Measurements from ENCODE around the gene PLA2G6. TPM values are rescaled to one million over a fixed set of nuclear protein-coding genes. Genes with fewer than 3 reads are reported as not detected.

The PLA2G6 gene, protein sequence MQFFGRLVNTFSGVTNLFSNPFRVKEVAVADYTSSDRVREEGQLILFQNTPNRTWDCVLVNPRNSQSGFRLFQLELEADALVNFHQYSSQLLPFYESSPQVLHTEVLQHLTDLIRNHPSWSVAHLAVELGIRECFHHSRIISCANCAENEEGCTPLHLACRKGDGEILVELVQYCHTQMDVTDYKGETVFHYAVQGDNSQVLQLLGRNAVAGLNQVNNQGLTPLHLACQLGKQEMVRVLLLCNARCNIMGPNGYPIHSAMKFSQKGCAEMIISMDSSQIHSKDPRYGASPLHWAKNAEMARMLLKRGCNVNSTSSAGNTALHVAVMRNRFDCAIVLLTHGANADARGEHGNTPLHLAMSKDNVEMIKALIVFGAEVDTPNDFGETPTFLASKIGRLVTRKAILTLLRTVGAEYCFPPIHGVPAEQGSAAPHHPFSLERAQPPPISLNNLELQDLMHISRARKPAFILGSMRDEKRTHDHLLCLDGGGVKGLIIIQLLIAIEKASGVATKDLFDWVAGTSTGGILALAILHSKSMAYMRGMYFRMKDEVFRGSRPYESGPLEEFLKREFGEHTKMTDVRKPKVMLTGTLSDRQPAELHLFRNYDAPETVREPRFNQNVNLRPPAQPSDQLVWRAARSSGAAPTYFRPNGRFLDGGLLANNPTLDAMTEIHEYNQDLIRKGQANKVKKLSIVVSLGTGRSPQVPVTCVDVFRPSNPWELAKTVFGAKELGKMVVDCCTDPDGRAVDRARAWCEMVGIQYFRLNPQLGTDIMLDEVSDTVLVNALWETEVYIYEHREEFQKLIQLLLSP
- 6.1 and 13.3 TPM in 2 replicates for total RNA-seq (2014; rRNA removed)
- polyA plus RNA-seq (2012) = 3.7 TPM

DNA sequence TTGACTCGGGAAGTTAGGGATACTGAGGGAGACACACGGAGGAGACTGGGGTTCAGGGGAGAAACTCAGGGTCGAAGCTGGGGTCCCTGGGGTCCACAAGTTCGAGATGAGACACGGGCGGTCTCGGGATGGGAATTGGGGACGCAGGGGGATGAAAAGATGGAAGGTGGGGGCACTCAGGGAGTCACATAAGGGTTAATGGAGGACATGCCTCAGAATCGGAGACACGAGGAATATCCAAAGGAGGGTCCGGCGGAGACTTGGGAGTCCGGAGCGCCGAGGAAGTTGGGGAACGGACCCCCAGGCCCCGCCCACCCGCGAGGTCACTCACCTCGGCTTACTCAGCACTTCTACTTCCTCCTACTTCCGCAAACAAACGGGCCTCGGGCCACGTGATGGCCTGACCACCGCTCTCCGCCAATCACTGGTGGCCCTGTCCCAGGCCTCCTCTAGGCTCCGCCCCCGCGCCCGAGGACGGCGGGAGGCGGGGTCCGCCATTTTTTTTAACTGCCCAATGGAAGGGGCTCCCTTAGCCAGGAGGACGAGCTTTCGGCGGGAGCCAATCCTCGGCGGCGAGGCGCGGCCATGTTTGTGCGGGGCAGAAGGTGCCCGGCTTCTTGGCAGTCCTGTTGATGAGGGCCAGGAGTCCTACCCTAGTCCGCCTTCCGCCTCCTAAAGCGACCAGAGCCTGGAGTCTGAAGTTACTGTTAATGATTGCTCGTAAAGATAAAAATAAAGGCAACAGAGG is at the start of gene PLA2G6:
Gene PLA2G6 (minus strand): TSS at position 378 of the 748 bp plus-strand sequence. CDS start 12,404 bp downstream, outside the sequence.
- DNase-seq (ENCODE audit: low read depth) = peak; percentile 98

DNA sequence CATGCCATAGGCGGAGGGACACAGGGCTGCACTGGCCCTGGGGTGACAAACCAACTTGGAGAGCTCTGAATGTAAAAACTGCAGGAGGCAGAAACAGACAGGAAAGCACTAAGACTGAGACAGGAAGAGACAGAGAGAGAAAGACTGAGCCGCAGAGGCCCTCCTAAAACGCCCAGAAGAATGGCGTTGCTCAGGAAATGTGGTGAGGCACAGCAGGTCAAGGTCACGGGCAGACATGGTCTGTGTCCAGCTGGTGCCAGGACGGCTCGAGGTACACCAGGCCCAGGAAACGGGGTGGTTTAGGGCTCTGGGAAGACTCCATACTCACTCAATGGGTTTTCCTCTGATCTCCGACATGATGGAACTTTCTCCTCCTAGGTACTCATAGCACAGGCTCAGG is 49.3 kb upstream of the PLA2G6 start:
- no peak for DNase-seq (ENCODE audit: low read depth)

DNA sequence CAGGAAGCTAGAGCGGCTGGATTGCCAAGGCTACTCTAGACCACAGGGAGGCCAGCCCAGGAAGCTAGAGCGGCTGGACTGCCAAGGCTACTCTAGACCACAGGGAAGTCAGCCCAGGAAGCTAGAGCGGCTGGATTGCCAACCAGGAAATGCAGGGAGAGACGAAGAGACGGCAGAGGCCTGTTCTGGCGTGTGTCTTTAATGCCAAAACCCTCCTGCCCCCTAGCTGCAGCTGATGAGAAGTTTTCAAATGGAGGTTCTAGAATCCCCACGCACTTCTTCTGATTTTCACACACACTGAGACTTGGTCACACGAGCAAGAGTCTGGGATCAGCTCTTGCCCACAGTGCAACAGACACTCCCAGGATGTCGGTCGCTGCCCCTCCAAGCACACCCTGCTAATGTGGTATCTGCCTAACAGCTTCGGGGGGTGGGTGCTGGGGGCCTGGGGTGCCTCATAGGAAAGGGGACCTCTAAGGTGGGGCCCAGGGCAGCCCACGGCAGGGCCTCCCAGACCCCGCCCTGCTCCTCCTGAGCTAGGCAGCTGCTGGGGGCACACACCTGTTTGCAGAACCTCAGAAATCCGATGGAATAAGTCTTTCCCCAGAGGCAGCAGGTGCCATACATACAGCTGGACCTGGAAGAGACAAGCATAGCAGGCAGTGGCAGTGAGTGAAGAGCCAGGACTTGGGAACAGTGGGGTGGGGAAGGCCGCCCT is 48.6 kb upstream of the PLA2G6 start:
- peak; percentile 43 for DNase-seq (ENCODE audit: low read depth)

DNA sequence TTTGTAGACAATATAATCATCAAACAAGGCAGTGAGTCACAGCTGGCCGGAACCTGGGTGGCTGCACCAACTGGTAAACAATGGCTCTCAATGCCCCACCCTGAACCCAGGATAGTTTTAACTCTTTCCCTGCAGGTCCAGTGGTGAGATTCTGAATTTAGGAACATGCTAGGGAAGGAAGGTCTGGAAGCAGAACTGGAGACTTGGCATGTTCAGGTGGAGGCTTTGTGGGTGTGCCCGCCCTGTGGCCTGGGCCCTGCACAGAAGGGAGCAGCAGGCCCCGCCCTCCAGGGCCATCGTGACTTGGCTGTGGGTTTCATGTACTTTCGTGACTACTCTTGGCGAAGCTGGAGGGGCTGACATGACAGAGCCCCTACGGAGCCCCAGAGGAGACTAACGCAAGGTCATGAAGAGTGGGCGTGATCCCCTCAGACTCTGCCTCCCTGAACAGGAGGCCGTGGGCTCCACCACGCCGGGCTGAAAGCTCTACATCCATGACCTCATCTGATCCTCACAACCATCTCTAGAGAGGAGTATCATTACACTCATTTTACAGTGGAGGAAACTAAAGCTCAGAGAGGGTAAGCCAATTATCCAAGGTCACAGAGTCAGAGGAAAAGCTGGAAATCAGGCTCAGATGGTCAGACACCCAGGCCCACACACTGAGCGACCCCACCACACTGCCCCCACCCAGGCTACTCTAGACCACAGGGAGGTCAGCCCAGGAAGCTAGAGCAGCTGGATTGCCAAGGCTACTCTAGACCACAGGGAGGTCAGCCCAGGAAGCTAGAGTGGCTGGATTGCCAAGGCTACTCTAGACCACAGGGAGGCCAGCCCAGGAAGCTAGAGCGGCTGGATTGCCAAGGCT is 47.5 kb upstream of the PLA2G6 start:
- peak; percentile 86 for DNase-seq (ENCODE audit: low read depth)

DNA sequence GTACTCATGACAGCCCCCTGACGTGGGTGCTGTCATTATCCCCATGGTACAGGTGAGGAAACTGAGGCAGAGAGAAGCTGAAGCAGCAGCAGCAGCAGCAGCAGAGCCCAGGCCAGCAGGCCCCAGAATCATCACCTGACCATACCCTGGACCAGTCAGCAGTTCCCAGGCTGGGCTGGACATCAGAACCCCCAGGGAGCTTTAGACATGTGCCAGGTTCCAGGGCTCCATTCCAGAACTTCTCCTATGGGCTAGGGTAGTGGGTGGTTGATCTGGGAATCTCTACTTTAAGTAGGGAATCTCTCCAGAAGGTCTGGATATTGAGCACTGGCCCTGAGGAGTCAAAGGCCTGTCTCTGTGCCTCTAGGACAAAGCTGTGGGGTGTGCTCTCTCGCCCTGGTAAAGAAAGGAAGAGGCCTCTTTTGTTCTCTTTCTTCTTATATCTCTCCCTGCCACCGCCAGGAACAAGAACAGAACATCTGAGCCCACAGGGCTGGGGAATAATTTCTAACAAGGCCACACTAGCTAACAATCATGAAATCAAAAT is 46.8 kb upstream of the PLA2G6 start:
- peak; percentile 64 for DNase-seq (ENCODE audit: low read depth)

DNA sequence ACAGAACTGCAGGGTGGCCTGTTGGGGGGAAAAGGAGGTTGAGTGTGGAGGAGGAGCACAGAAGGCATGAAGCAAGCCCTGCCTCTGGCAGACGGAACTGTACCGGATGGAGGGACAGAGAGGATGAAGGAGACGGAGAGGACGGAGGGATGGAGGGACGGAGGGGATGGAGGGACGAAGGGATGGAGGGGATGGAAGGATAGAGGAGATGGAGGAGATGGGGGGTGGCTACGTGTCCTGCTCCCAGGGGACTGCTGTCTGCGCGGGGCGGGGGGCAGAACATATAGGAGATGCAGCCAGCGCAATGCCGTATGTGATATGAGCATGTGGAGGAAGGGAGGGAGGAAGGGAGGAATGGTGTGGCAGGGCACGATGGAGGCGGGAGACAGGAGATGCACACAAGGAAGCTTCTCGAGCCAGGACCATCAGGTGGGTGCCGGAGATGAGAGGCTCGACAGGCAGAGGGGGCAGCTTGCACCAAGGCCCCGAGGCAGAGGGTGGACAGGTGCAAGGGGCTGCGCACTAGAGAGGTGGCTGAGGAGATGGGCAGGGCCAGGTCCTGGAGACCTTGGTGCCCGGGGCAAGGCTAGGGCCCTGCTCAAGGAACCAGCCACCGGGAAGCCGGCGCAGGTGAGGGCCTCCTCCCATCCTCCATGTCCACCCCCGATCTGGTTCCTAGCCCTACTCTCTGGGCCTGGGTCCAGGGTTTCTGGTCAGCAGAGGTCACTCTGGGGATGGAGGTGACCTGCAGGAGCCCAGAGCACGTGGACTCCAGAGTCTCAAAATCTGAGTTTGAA is 45.4 kb upstream of the PLA2G6 start:
- DNase-seq (ENCODE audit: low read depth) = no peak

DNA sequence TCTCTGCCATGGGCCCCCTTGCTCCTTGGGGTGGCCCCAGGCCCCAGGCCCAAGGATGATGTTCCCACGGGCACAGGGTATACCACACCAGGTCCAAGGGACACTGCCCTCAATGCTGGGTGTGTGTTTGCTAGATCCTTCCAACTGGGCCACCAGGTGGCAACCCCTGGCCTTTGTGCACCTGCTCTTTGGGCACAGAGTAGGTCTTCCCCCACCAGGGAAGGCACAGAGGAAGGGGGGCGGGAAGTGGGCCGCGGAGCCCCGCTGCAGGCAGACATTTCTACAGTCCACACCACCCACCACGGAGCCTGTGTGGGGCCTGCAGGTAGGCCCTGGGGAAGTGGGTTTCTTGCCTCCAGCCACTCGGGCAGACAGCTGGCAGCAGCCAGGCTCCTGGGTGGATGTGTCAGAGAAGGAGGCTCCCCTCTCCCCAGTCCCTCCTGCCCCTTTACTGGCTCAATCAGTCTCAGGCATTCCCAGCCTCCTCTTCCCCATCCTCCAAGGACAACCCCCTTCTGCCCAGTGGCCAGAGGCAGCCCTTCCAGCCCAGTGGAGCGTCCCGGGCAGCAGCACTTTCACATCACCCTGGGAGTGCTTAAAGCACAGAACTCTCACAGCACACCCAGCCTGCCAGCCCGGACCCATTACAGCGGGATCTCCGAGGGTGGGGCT is 41.8 kb upstream of the PLA2G6 start:
- DNase-seq (ENCODE audit: low read depth) = no peak

DNA sequence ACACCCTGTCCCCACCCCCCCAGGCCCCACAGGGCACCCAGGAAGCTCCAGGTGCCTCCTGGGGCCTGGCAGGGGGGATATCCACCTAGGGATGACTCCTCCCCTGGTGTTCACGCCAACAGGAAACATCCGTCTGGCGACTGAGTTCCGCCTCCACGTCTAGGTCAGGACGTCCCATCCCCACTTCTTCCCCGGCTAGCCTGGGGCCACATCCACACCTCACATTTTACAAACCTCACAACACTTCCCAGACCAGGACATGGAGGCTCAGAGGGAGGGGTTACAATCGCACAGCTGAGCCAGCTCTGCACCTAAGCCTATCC is 41.1 kb upstream of the PLA2G6 start:
- DNase-seq (ENCODE audit: low read depth) = no peak

DNA sequence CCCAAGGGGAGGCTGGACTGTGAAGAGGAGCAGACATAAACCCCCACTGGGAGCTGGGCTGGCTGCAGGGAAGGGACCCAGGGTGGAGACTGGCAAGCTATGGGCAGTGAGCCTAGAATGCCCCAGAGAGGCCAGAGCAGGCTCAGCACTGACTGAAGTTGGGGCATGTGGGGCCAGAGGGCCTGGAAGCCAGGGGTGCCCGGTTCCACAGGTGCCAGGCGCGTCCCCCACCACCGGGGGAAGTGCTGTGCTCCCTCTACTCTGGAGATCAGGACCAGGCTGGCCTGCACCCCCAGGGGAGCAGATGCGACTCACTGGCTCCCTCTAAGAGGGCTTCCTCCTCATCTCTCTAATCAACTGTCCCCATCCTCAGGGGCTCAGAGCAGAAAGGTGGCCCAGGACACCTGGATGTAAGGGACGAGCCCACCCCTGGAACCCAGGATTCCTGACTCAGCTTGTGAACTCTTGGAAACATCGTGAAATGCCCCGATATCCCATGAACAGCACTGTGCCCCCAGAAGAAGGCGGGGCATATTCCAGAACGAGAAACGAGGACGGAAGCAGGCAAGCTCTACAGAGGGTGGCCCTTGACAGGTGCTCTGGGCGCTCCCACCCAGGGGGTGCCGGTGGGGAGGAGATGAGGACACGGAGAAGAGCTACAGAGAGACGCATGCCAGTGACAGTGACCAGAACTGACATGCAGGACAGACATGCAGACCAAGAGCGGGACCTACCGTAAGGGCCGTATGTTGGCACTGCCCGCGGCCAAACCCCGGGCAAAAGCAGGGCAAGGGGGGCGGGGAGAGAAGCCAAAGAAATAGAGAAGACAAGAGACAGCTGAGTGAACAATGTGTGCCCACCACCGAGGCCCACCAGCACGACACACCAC is 40.5 kb upstream of the PLA2G6 start:
- no peak for DNase-seq (ENCODE audit: low read depth)

DNA sequence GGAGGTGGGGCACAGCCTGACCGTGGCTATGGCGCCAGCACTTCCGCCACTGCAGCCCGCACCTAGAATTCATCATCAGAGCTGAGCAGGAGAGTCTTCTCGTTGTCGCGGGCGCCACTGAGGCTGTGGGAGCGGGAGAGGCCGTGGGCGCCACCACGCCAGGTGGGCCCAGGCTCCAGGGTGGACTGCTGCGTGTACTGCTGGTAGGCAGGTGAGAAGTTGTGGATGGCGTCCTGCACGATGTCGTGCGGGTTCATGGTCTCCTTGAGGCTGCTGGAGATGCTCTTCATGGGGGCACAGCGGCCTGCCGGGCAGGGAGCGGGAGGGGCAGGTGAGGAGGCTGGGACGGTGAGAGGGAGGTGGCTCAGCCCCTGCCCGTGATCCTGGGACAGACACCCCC is 39.8 kb upstream of the PLA2G6 start:
- DNase-seq (ENCODE audit: low read depth) = no peak

DNA sequence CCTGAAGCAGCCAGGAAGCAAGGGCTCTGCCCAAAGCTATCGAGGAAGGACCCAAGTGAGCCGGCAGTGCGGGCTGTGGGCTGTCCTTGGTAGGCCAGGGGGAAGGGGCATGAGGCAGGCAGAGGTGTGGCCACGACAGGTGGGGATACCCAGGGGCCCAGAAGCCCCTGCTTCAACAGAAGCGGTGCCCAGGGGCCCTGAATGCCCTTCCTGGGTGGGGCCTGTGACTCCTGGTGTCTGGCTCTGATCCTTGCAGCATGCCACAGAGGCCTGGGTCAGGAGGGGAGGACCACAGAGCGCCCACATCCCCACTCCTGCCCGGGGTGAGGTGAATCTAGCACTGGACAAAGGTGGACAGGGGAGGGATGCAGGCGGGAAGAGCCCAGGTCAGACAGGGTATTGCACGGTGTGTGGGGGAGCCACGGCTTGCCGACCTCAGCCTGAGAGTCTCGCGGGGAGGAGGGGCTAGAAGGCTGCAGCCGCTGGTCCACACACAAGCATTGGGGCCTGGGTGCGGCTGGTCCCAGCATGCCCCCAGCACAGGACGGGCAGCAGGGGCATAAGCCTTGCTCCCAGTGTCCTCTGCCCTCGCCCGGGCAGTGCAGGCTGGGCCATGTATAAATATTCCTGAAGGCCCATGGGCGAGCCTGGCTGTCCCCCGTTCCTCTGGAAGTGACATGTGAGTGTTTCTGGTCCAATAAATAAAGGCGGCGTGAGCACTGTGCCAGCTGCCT is 39.2 kb upstream of the PLA2G6 start:
- DNase-seq (ENCODE audit: low read depth) = no peak

DNA sequence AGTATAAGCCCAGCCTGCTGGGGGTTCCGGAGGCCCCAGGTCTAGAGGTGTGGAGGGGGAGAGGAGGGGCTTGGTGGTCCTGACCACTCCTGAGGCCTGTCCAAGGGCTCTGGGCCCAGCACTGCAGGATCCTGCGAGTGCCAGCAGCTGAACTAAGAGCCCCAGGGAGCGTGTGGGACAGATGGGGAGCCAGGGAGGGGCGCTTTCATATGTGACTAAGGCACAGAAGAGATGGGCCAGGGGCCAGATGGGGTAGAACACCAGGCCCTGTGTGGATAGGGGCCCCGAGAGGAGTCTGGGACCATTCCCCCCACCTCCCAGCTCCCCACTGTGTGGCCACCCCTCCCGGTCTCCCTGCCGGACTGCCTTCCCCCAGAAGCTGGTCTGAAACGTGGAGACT is 38.5 kb upstream of the PLA2G6 start:
- no peak for DNase-seq (ENCODE audit: low read depth)

DNA sequence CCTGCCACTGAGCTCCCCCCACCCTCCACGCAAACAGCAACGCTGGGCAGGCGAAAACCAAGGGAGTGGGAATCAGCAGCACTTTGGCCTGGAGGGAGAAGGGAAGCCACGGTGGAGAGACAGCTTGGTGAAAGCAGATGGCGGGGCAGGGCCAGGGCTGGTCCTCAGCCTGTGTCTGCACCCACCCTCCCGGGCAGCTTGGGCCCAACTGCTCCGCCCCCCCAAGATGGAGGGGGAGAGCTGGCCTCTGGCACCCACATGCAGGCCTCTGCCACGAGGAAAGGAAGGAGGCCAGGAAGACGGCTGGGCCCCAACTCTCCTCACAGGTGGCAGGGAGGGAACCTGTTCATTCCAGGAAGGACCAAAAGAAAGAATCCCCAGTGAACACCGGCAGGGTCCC is 38.0 kb upstream of the PLA2G6 start:
- DNase-seq (ENCODE audit: low read depth) = no peak

DNA sequence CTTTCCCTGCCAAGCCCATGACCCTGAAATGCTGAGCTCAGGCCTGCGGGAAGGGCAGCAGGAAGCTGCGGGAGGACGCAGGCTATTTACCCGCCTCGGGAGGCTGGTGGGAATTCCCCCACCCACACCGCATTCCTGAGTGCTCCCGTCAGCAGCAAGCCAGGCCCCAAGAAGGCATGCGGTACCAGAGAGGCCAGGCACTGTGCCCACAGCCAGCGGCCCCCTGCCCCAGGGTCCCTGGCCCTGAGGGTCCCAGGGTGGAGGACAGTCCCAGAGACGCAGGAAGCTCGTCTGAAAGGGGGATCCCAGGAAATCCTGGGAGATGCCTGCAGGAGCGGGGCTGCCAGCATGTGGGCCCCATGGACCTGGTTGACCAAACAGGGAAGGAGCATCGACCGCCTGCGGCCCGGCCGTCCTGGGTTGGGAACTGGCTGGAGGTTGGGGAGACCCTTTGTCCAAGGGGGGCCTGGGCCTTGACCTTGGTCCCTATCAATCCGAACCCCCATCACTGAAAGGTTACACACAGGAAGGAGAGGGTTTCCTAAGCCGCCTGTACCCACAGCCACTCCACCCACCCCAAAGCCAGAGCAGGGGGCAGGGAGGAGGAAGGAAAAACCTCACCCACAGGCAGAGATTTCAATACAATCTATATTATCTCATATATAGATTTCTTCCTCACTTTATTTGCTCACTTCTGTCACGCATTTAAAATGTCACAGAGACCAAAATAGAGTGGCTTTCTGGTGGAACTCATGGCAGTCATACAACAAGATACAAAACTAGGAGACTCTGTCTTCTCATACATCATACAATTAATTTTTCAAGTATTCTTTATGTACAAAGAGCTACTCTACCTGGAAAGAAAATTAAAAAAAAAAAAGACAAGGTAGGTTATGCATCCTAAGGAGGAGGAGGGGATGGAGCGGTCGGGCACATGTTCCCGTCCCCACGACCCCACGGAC is 37.3 kb upstream of the PLA2G6 start:
- peak; percentile 80 for DNase-seq (ENCODE audit: low read depth)

DNA sequence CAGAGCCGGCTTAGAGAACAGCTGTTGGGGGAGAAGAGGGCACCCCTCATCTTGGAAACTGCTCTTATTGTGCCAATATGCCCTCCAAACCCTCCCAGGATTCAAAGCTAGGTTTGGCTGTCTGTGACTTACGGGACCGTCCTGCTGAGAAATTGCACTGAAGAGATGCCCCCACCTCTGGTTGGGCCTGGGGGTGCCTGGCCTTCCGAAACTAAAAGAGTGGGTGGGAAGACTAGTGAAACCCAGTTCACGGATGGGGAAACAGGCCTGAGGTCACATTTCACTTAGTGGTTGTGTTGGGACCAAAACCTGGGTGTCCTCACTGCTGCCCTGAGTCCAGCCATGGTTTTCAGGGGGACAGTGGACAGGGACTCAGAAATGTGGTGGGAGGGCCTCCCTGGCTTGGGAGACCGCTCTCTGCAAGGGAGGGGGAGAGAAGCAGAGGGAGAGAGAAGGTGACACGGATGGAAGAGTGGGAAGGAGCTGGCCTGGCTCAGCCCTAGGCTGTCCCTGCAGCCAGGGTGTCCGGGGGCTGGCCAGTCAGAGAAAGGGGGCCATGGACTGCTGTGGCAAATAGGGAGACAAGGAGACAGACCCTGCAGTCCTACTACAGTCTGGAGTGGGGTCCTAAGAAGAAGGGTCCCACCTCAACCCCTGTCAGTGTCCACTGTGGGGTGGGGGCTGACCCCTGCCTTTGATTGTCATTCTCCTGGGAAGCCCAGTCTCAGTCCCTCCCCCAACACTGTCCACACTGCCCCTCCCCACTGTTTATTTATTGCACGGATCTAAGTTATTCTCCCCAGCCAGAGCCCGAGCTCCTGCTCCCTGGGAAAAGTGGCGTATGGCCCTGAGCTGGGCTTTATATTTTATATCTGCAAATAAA is 33.8 kb upstream of the PLA2G6 start:
- DNase-seq (ENCODE audit: low read depth) = no peak

Measured in LHCN-M2 (cell line).